ENCODE results near the gene RPL15. TPM values are rescaled to one million over a fixed set of nuclear protein-coding genes. Genes with fewer than 3 reads are reported as not detected.
"Not testable (repeated sequence)": the region's sequence is repeated elsewhere in the genome, so short reads cannot be mapped to it uniquely, and the experiment has no call there.

The RPL15 gene
- total RNA-seq, 1 experiment from 2014 or later = 2,807 TPM

- no peak for DNase-seq (ENCODE audit: low read depth)
These were observed 27.5 kb upstream of the RPL15 start for GRCh38 chr3:23889386-23889785.

- no peak for DNase-seq (ENCODE audit: low read depth)
These were observed 27.0 kb upstream of the RPL15 start for GRCh38 chr3:23889950-23890349.

GRCh38 chr3:23894254-23895061 is 22.5 kb upstream of the RPL15 start:
- no peak for DNase-seq (ENCODE audit: low read depth)

GRCh38 chr3:23895181-23895580 is 21.8 kb upstream of the RPL15 start:
- DNase-seq (ENCODE audit: low read depth) = no peak

GRCh38 chr3:23900744-23901143 is 16.2 kb upstream of the RPL15 start:
- no peak for DNase-seq (ENCODE audit: low read depth)

GRCh38 chr3:23904545-23904944 is 12.4 kb upstream of the RPL15 start:
- DNase-seq (ENCODE audit: low read depth) = no peak

- no peak for DNase-seq (ENCODE audit: low read depth)
These were observed 7.6 kb upstream of the RPL15 start for GRCh38 chr3:23909341-23909740.

- DNase-seq (ENCODE audit: low read depth) = no peak
These were observed 5.5 kb upstream of the RPL15 start for GRCh38 chr3:23911397-23911796.

GRCh38 chr3:23912335-23912734 is 4.6 kb upstream of the RPL15 start:
- not testable (repeated sequence) for DNase-seq (ENCODE audit: low read depth)

- DNase-seq (ENCODE audit: low read depth) = no peak
These were observed 3.8 kb upstream of the RPL15 start for GRCh38 chr3:23913182-23913581.

- DNase-seq (ENCODE audit: low read depth) = no peak
These were observed 2.8 kb upstream of the RPL15 start for GRCh38 chr3:23913873-23914743.

- DNase-seq (ENCODE audit: low read depth) = peak; percentile 51
These were observed 1.3 kb upstream of the RPL15 start for GRCh38 chr3:23915537-23916108.

- DNase-seq (ENCODE audit: low read depth) = no peak
These were observed 613 bp upstream of the RPL15 start for GRCh38 chr3:23916152-23916885.

- peak; percentile 65 for DNase-seq (ENCODE audit: low read depth)
These were observed 859 bp downstream of the RPL15 start for GRCh38 chr3:23917679-23918303.

GRCh38 chr3:23918331-23918730 is 1.4 kb downstream of the RPL15 start:
- DNase-seq (ENCODE audit: low read depth) = not testable (repeated sequence)

GRCh38 chr3:23919628-23920027 is 2.7 kb downstream of the RPL15 start:
- DNase-seq (ENCODE audit: low read depth) = no peak

- DNase-seq (ENCODE audit: low read depth) = no peak
These were observed 3.3 kb downstream of the RPL15 start for GRCh38 chr3:23920151-23920655.

- no peak for DNase-seq (ENCODE audit: low read depth)
These were observed 4.2 kb downstream of the RPL15 start for GRCh38 chr3:23921052-23921511.

GRCh38 chr3:23923786-23924185 is 6.9 kb downstream of the RPL15 start:
- DNase-seq (ENCODE audit: low read depth) = no peak

- no peak for DNase-seq (ENCODE audit: low read depth)
These were observed 9.3 kb downstream of the RPL15 start for GRCh38 chr3:23926246-23926645.

- no peak for DNase-seq (ENCODE audit: low read depth)
These were observed 9.8 kb downstream of the RPL15 start for GRCh38 chr3:23926736-23927135.

All from RPMI7951 (cell line).